Activated naive CD4-positive, alpha-beta T cell treated with anti-CD3 and anti-CD28 coated beads, Interleukin-2, amount 10 ng/mL, durations not matched to agents 7 days and 5 days (primary cell): ENCODE measurements around the gene KLF15.

Experiments used
- CTCF ChIA-PET: fragments of 350-600 bp; sonication (Branson Sonifier 250); formaldehyde crosslinking; loops from one replicate; lab custom pipeline; 2021; ENCODE audit warnings: antibody characterized with exemption; lab: Charles Lee
- DNase-seq: peaks from one replicate; pipeline ENCODE4 v3.0.0-alpha.2; 2020
- H3K27ac Mint-ChIP-seq: one replicate; pipeline ENCODE4 v1.8.0; 2021; ENCODE audit warnings: mild to moderate bottlenecking, moderate library complexity, mixed read lengths
- H3K27me3 Mint-ChIP-seq: one replicate; pipeline ENCODE4 v1.8.0; 2021; ENCODE audit warnings: mild to moderate bottlenecking, mixed read lengths
- H3K36me3 Mint-ChIP-seq: one replicate; pipeline ENCODE4 v1.8.0; 2021; ENCODE audit warnings: mixed read lengths
- H3K4me1 Mint-ChIP-seq: one replicate; pipeline ENCODE4 v1.8.0; 2021; ENCODE audit warnings: mixed read lengths
- H3K4me3 Mint-ChIP-seq: one replicate; pipeline ENCODE4 v1.8.0; 2021; ENCODE audit warnings: mild to moderate bottlenecking, moderate library complexity, mixed read lengths
- H3K9me3 Mint-ChIP-seq: one replicate; pipeline ENCODE4 v1.8.0; 2021; ENCODE audit warnings: mixed read lengths

KLF15 gene

DNA sequence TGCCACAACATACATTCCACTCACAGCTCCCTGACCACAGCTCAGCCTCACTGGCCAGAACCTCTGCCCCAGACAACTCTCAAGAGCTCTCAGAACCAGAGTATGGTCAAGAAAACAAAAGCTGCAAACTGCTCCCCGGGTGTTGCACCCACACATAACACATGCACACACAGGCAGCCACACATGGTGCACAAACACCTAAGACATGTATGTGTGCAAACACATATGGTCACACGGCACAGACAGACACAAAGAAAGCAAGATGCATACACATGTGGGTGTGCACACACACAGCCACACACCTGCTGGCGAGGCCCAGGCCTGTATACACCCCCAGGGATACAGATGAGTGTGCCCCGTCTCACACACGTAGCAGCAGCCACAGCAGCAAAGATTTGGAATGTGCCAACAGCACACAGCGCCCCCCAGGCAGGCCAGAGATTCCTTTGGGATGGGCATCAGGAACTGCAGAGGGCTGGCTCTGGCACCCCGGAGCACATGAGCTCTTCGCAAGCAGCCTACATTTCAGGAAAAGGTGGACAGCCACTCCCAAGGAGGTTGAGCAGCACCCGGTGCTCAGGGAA is 6.6 kb downstream of the KLF15 start:
- DNase-seq, result no peak
- CTCF ChIA-PET, result no interaction called here
- Mint-ChIP-seq H3K36me3 (no peaks in the 10 kb centered on the region), H3K27me3 (peaks cover 22% of the 10 kb centered on the region), H3K27ac (no peak overlapping the region), H3K4me1 (peaks cover 2% of the 10 kb centered on the region), H3K4me3 (no peak overlapping the region), H3K9me3 (no peaks in the 10 kb centered on the region)

DNA sequence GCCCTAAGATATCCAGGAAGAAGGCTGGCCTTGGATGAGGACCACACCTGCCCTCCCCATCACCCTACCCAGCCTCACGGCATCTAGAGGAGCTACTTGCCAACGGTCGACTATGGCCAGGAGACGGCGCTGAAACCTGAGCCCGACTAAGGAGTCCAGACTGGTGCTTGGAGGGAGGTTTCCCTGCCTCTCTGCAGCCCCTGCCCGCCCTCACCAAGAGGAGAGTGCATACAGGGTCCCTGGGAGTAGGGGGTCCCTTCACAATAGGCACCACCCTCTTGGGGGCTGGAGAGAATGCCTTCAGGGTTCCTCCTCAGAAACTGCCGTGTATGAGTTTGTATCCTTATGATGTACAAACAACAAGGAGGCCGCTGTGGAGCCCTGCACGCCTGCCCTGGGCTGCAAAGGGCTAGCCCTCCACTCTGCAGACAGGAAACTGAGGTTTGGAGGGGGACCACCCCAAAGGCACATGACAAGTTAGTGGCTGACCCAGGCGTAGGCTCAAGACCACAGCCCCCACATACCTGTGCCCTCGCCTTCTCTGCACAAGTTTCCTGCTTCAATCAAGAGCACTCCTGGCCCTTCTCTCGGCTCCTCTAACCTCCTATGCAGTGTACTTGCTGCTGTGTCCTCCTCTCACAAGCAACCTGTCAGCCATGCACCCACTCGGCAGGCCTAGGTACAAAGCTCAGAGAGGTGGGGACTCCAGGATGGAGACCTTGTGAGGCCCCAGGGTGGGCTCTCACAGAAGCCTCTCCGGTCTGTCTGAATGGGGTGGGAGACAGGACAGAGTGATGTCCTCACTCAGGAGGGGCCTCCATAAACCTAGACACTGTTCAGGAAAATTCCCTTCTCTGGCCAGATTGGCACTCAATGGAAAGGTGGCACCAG is 7.4 kb downstream of the KLF15 start:
- no peaks in the 10 kb centered on the region for H3K9me3 Mint-ChIP-seq
- no peak for DNase-seq
- H3K27me3 Mint-ChIP-seq, result peaks cover 15% of the 10 kb centered on the region
- H3K4me1 Mint-ChIP-seq, result no peaks in the 10 kb centered on the region
- H3K36me3 Mint-ChIP-seq, result no peaks in the 10 kb centered on the region
- CTCF ChIA-PET, result no interaction called here
- H3K4me3 Mint-ChIP-seq, result no peak overlapping the region
- no peak overlapping the region for H3K27ac Mint-ChIP-seq

DNA sequence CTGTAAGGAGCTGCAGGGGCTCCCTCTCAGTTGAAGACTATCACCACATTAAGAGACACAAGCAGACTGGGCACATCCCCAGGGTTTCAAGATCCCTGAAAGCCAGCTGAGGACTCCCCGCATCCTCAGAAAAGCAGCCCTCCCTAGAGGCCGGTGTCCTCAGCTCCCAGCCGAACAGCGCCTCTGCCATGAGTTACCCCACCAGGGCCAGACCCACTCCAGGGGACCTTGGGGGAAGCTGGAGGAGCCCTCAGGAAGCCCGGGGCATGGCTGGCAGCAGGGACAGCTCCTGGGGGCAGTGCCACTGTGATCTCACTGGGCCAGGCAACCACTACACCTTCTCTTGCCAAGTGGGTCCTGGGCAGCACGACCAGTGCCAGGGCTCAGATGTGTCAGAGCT is 8.1 kb downstream of the KLF15 start:
- H3K4me3 Mint-ChIP-seq, result no peak overlapping the region
- H3K27me3 Mint-ChIP-seq, result peaks cover 7% of the 10 kb centered on the region
- H3K27ac Mint-ChIP-seq, result no peak overlapping the region
- no peaks in the 10 kb centered on the region for H3K9me3 Mint-ChIP-seq
- no peak for DNase-seq
- H3K4me1 Mint-ChIP-seq, result no peaks in the 10 kb centered on the region
- CTCF ChIA-PET, result no interaction called here
- H3K36me3 Mint-ChIP-seq, result no peaks in the 10 kb centered on the region

GRCh38 chr3:126348308-126348920 is 8.8 kb downstream of the KLF15 start:
- Mint-ChIP-seq H3K36me3 (no peaks in the 10 kb centered on the region), H3K9me3 (no peaks in the 10 kb centered on the region), H3K27me3 (peaks cover under 1% of the 10 kb centered on the region), H3K27ac (no peak overlapping the region), H3K4me3 (no peak overlapping the region), H3K4me1 (no peaks in the 10 kb centered on the region)
- CTCF ChIA-PET, result no interaction called here
- no peak for DNase-seq

GRCh38 chr3:126347543-126348161 is 9.6 kb downstream of the KLF15 start:
- CTCF ChIA-PET, result no interaction called here
- DNase-seq, result no peak
- no peaks in the 10 kb centered on the region for H3K9me3 Mint-ChIP-seq
- H3K4me1 Mint-ChIP-seq, result no peaks in the 10 kb centered on the region
- H3K4me3 Mint-ChIP-seq, result no peak overlapping the region
- H3K27me3 Mint-ChIP-seq, result no peaks in the 10 kb centered on the region
- H3K36me3 Mint-ChIP-seq, result no peaks in the 10 kb centered on the region
- H3K27ac Mint-ChIP-seq, result no peak overlapping the region

DNA sequence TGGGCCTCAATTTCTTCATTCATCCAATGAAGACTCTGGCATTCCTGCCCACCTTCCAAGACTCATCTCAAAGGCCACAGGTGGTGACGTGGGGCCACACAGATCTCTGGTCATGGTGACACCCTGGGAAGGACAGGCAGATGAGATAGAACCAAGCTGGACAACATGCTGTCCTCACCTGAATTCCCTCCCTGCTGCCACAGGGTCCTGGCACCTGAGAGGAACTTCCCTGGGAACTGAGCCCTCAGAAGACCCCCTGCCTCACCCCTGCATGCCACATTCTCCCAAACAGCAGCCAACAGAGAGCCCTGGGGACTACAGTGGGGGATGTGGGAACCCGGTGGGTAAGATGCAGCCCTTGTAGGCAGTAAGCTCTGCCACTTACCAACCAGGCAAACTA is 10.7 kb downstream of the KLF15 start:
- H3K9me3 Mint-ChIP-seq, result no peaks in the 10 kb centered on the region
- H3K27me3 Mint-ChIP-seq, result no peaks in the 10 kb centered on the region
- H3K4me1 Mint-ChIP-seq, result no peaks in the 10 kb centered on the region
- DNase-seq, result no peak
- H3K4me3 Mint-ChIP-seq, result no peak overlapping the region
- no peaks in the 10 kb centered on the region for H3K36me3 Mint-ChIP-seq
- CTCF ChIA-PET, result no interaction called here
- H3K27ac Mint-ChIP-seq, result no peak overlapping the region

DNA sequence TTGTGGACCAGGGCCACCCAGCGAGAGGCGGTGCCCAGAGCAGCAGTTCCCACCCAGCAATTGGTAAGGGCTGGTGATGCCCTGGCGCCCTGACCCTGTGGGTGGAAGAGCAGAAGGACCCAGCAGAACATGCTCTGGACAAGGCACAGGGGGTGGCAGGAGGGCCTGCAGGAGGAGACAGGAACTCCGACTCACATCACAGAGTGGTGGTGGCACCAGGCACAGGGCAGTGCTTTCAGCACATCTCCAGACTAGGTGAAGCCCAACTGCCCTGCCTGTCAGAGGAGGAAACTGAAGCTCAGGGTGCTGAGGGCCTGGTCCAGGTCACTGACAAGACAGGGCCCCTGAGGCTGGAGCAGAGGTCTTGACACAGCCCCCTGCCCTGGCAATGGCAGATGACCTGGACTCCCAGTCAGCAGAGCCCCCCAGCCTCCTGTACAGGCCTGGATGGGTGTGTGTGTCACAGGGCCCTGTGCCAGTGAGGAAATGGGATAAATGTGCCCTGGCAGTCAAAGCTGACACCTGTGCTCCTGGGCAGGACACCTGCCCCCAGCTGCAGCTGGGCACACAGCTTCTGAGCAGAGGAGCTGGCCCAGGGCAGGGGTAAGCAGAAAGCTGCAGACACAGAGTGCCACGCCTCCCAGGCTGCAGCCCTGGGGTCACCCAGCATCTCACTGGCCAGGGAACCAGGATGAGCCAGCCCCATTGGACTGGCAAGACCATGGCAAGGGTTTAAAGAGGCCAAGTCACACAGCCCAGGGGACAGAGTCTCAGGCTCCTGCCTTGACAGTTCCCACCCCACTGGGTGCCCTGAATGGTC is 11.4 kb downstream of the KLF15 start:
- CTCF ChIA-PET, result no interaction called here
- no peaks in the 10 kb centered on the region for H3K9me3 Mint-ChIP-seq
- no peak for DNase-seq

GRCh38 chr3:126345231-126345630 is 12.0 kb downstream of the KLF15 start:
- CTCF ChIA-PET, result no interaction called here
- Mint-ChIP-seq H3K27me3 (no peaks in the 10 kb centered on the region), H3K27ac (no peak overlapping the region), H3K36me3 (no peaks in the 10 kb centered on the region), H3K4me3 (no peak overlapping the region), H3K9me3 (no peaks in the 10 kb centered on the region), H3K4me1 (no peaks in the 10 kb centered on the region)
- DNase-seq, result no peak

More for the DNA sequence above, 11.4 kb downstream of the KLF15 start:
- Mint-ChIP-seq H3K27me3 (no peaks in the 10 kb centered on the region), H3K27ac (no peak overlapping the region), H3K36me3 (no peaks in the 10 kb centered on the region), H3K4me1 (no peaks in the 10 kb centered on the region), H3K4me3 (no peak overlapping the region)

- DNase-seq, result no peak
- H3K4me3 Mint-ChIP-seq, result no peak overlapping the region
- CTCF ChIA-PET, result no interaction called here
- peaks cover 3% of the 10 kb centered on the region for H3K27me3 Mint-ChIP-seq
- no peak overlapping the region for H3K27ac Mint-ChIP-seq
- H3K36me3 Mint-ChIP-seq, result no peaks in the 10 kb centered on the region
- no peaks in the 10 kb centered on the region for H3K9me3 Mint-ChIP-seq
- H3K4me1 Mint-ChIP-seq, result no peaks in the 10 kb centered on the region
These were observed 12.7 kb downstream of the KLF15 start for GRCh38 chr3:126344380-126345041.

- no peaks in the 10 kb centered on the region for H3K9me3 Mint-ChIP-seq
- H3K27me3 Mint-ChIP-seq, result peaks cover 6% of the 10 kb centered on the region
- no peaks in the 10 kb centered on the region for H3K4me1 Mint-ChIP-seq
- CTCF ChIA-PET, result no interaction called here
- H3K27ac Mint-ChIP-seq, result no peak overlapping the region
- no peak for DNase-seq
- no peaks in the 10 kb centered on the region for H3K36me3 Mint-ChIP-seq
- H3K4me3 Mint-ChIP-seq, result no peak overlapping the region
These were observed 13.6 kb downstream of the KLF15 start for GRCh38 chr3:126343649-126344035.

DNA sequence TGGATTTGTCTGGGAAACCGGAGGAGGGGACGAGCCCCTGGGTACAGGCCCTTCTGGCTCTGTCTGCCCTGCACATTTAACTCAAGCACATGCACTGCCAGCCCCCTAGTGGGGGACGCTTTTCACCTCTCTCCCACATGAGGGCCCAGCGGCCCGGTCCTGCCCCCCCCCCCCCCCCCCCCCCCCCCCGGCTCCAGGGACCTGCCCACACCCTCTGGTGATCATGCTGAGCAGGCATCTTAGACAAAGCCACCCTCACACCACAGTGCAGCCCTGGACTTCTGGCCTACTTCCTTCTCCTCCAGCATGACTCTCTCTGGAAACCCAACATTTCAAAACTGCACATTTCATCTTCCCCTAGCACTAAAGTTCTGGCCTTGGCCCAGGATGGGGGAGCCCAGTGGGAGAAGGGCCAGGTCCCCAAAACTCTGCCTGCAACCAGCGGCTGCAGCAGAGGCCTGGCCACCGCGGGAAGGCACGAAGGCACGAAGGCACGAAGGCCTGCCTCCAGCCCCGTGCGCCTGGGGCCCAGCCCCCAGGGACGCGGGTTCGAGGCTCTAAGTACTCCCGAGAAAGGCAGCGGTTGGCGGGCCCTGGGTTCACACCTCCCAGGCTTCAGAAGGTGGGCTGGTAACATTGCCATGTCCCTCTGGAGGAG is 14.1 kb downstream of the KLF15 start:
- CTCF ChIA-PET, result no interaction called here
- H3K4me1 Mint-ChIP-seq, result no peaks in the 10 kb centered on the region
- no peak for DNase-seq

DNA sequence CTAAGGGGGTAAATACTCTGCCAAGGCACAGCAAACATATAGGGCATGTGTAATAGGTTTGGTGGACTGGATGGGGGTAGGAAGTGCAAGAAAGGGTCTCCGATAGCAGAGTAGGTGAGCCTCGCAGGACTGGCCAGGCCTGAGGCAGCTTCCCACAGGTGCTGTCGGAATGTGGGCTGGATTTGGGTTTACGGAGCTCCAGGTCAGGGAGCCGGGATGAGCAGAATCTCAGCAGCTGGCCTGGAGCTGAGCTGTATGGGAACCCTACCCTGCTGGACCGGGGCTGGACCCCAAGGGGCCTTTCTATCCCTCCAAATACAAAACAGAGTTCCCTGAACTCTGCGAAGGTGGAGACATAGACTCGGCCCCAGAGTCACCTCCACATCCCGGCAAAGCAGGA is 15.0 kb downstream of the KLF15 start:
- CTCF ChIA-PET, result no interaction called here
- no peak for DNase-seq
- no peaks in the 10 kb centered on the region for H3K4me1 Mint-ChIP-seq
- peaks cover 6% of the 10 kb centered on the region for H3K27me3 Mint-ChIP-seq
- no peak overlapping the region for H3K4me3 Mint-ChIP-seq
- H3K9me3 Mint-ChIP-seq, result no peaks in the 10 kb centered on the region
- H3K27ac Mint-ChIP-seq, result no peak overlapping the region
- H3K36me3 Mint-ChIP-seq, result no peaks in the 10 kb centered on the region

More for the DNA sequence above, 14.1 kb downstream of the KLF15 start:
- H3K27me3 Mint-ChIP-seq, result peaks cover 6% of the 10 kb centered on the region
- H3K36me3 Mint-ChIP-seq, result no peaks in the 10 kb centered on the region
- H3K27ac Mint-ChIP-seq, result no peak overlapping the region
- H3K9me3 Mint-ChIP-seq, result no peaks in the 10 kb centered on the region
- H3K4me3 Mint-ChIP-seq, result no peak overlapping the region

DNA sequence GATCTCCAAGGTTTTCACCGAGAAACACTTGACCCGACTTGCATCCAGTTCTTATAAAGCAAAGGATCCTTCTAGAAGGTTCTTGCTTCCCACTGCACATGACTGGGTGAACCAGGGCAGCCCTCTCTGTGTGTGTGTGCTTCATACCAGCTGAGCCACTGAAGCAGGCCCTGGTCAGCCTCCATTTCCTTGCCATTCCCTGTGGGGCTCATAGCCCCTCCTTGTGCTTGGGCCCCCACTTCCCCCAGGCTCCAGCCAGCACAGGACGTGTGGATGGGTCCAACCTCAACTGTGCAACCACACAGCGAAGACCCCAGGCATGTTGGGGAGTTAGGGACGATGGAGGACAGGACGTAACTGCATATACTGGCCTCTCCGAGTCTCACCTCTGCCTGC is 15.5 kb downstream of the KLF15 start:
- Mint-ChIP-seq H3K36me3 (no peaks in the 10 kb centered on the region), H3K9me3 (no peaks in the 10 kb centered on the region), H3K4me3 (no peak overlapping the region), H3K4me1 (no peaks in the 10 kb centered on the region), H3K27ac (no peak overlapping the region), H3K27me3 (peaks cover 6% of the 10 kb centered on the region)
- no peak for DNase-seq
- CTCF ChIA-PET, result no interaction called here
